HCT116 (cell line): ENCODE results near the gene SH3D21. TPM values are rescaled to one million over a fixed set of nuclear protein-coding genes. Genes with fewer than 3 reads are reported as not detected.

Source experiments
- ATAC-seq: fragments of 200-7000 bp; cut with Tn5 transposase; 2 replicates; pipeline ENCODE4 v1.9.1; 2020; ENCODE audit warnings: mild to moderate bottlenecking, moderate library complexity
- BruUV-seq: library from RNA; stranded (reverse); fragments of 400-500 nt; replicated peaks from 2 replicates; lab custom pipeline; 2021; lab: Mats Ljungman, UMichigan
- CTCF ChIA-PET: fragments of 300-600 bp; sonication (Branson Sonifier 250); formaldehyde crosslinking; loops from one replicate; lab custom pipeline; 2021; ENCODE audit warnings: antibody characterized with exemption; lab: Charles Lee
- POLR2A ChIA-PET: fragments of 300-600, 350-600 bp; sonication (Branson Sonifier 250); formaldehyde crosslinking; loops from one replicate; lab custom pipeline; 2021; ENCODE audit warnings: antibody characterized with exemption; lab: Charles Lee
- RAD21 ChIA-PET, 2 experiments: fragments of 300-600 bp; sonication (Branson Sonifier 250); formaldehyde crosslinking; loops; one replicate each; lab custom pipeline; 2023; ENCODE audit warnings: low total read pairs in 2 of 2; ENCODE audit not compliant: uncharacterized antibody in 2 of 2, unreplicated experiment in 2 of 2, low non-redundant PET in 1 of 2; lab: Charles Lee
- DNase-seq: peaks from one replicate; pipeline ENCODE4 v3.0.0-alpha.2; 2010; ENCODE audit warnings: low read depth, low spot score
- H2AFZ ChIP-seq: fragments of 200-600 bp; shearing (Covaris generic), sonication (generic); 2 replicates; pipeline ENCODE4 v1.6.1; 2017; ENCODE audit warnings: low read depth, mixed run types, mixed read lengths, antibody characterized with exemption, low read length; ENCODE audit not compliant: poor library complexity, severe bottlenecking
- H3K27ac ChIP-seq: 2 replicates; pipeline ENCODE4 v1.5.1; 2012; ENCODE audit warnings: low read depth, low read length
- H3K27me3 ChIP-seq: fragments of 200-600 bp; sonication (generic); 2 replicates; pipeline ENCODE4 v1.6.1; 2016; ENCODE audit warnings: mixed run types, low read length, mixed read lengths; ENCODE audit not compliant: insufficient read depth
- H3K36me3 ChIP-seq, 2 experiments: fragments of 200-500 bp in 1 of 2; fragments of 200-600 bp in 1 of 2; sonication (Bioruptor generic) in 1 of 2; sonication (generic) in 1 of 2; 2 replicates each; pipeline versions ENCODE4 v1.5.1 to v1.6.1; 2014 to 2016; ENCODE audit warnings: low read length in 2 of 2, inconsistent platforms in 1 of 2, mixed read lengths in 1 of 2, mixed run types in 1 of 2; ENCODE audit not compliant: insufficient read depth in 2 of 2, control insufficient read depth in 1 of 2
- H3K4me1 ChIP-seq, 2 experiments: fragments of 200-600 bp in 1 of 2; sonication (generic) in 1 of 2; 2 replicates each; pipeline versions ENCODE4 v1.5.1 to v1.6.1; 2012 to 2017; ENCODE audit warnings: low read length in 2 of 2, inconsistent platforms in 1 of 2, mild to moderate bottlenecking in 1 of 2, mixed read lengths in 1 of 2, mixed run types in 1 of 2, moderate library complexity in 1 of 2; ENCODE audit not compliant: insufficient read depth in 2 of 2, control insufficient read depth in 1 of 2
- H3K4me2 ChIP-seq: fragments of 200-600 bp; sonication (generic); 2 replicates; pipeline ENCODE4 v1.6.1; 2017; ENCODE audit warnings: mixed run types, low read length, mixed read lengths
- H3K4me3 ChIP-seq, 2 experiments: fragments of 200-600 bp in 1 of 2; sonication (generic) in 1 of 2; replicated peaks in 1 of 2; 2 replicates each; pipeline ENCODE4 v1.5.1; 2011 to 2016; ENCODE audit warnings: low read length in 2 of 2, control low read depth in 1 of 2, low read depth in 1 of 2, mild to moderate bottlenecking in 1 of 2, mixed read lengths in 1 of 2, mixed run types in 1 of 2
- H3K79me2 ChIP-seq: fragments of 200-600 bp; sonication (generic); 2 replicates; pipeline ENCODE4 v1.6.1; 2017; ENCODE audit warnings: mild to moderate bottlenecking, mixed run types, low read length, moderate library complexity, mixed read lengths; ENCODE audit not compliant: insufficient read depth
- H3K9ac ChIP-seq: fragments of 200-600 bp; sonication (generic); 2 replicates; pipeline ENCODE4 v1.6.1; 2016; ENCODE audit warnings: low read length, mixed read lengths
- H3K9me2 ChIP-seq: fragments of 200-600 bp; sonication (generic), shearing (Covaris generic); 2 replicates; pipeline ENCODE4 v1.6.1; 2017; ENCODE audit warnings: mixed run types, mild to moderate bottlenecking, moderate library complexity; ENCODE audit not compliant: insufficient read depth
- H3K9me3 ChIP-seq, 2 experiments: fragments of 200-500 bp in 1 of 2; fragments of 200-600 bp in 1 of 2; sonication (Bioruptor generic) in 1 of 2; sonication (generic) in 1 of 2; 2 replicates each; pipeline ENCODE4 v1.6.1; 2014 to 2017; ENCODE audit warnings: low read length in 2 of 2, mixed read lengths in 2 of 2, inconsistent platforms in 1 of 2, low read depth in 1 of 2, mild to moderate bottlenecking in 1 of 2, mixed run types in 1 of 2, moderate library complexity in 1 of 2; ENCODE audit not compliant: control insufficient read depth in 1 of 2, insufficient read depth in 1 of 2
- H4K20me1 ChIP-seq: fragments of 200-600 bp; sonication (generic), shearing (Covaris generic); 2 replicates; pipeline ENCODE4 v1.6.1; 2017; ENCODE audit warnings: mixed run types, mild to moderate bottlenecking, moderate library complexity; ENCODE audit not compliant: insufficient read depth
- CBX3 ChIP-seq: IDR thresholded peaks from 2 replicates; pipeline ENCODE4 v1.6.1; 2012; ENCODE audit warnings: low read depth
- CEBPB ChIP-seq: IDR thresholded peaks from 2 replicates; pipeline ENCODE4 v1.6.1; 2012; ENCODE audit warnings: low read depth
- EGR1 ChIP-seq: IDR thresholded peaks from 2 replicates; pipeline ENCODE4 v1.6.1; 2012; ENCODE audit warnings: low read depth
- ELF1 ChIP-seq: IDR thresholded peaks from 2 replicates; pipeline ENCODE4 v1.6.1; 2012; ENCODE audit warnings: low read depth, borderline replicate concordance
- EZH2 ChIP-seq: fragments of 200-600 bp; sonication (generic); IDR thresholded peaks from 2 replicates; pipeline ENCODE4 v1.6.1; 2017; ENCODE audit warnings: antibody characterized with exemption, mixed run types
- MAX ChIP-seq: IDR thresholded peaks from 2 replicates; pipeline ENCODE4 v1.6.1; 2012
- POLR2A ChIP-seq: IDR thresholded peaks from 2 replicates; pipeline ENCODE4 v1.7.0; 2011; ENCODE audit warnings: borderline replicate concordance; ENCODE audit not compliant: insufficient read depth, insufficient read length; ENCODE audit errors: extremely low read depth
- RAD21 ChIP-seq: IDR thresholded peaks from 2 replicates; pipeline ENCODE4 v1.6.1; 2012; ENCODE audit warnings: low read depth, mild to moderate bottlenecking
- REST ChIP-seq: IDR thresholded peaks from 2 replicates; pipeline ENCODE4 v1.6.1; 2012; ENCODE audit warnings: low read depth
- TCF7L2 ChIP-seq: IDR thresholded peaks from 2 replicates; pipeline ENCODE4 v1.7.0; 2011; ENCODE audit warnings: borderline replicate concordance, inconsistent platforms; ENCODE audit not compliant: insufficient read depth, insufficient read length; ENCODE audit errors: extremely low read depth
- YY1 ChIP-seq: IDR thresholded peaks from 2 replicates; pipeline ENCODE4 v1.6.1; 2011; ENCODE audit warnings: low read length, low read depth, moderate library complexity, mild to moderate bottlenecking; ENCODE audit not compliant: insufficient replicate concordance; ENCODE audit errors: extremely low read depth
- ZFX ChIP-seq: fragments of 450-650 bp; IDR thresholded peaks from 2 replicates; pipeline ENCODE4 v1.6.1; 2017
- ZNF274 ChIP-seq: fragments of 200-500 bp; sonication (Bioruptor generic); IDR thresholded peaks from 2 replicates; pipeline ENCODE4 v1.6.1; 2014; ENCODE audit warnings: mild to moderate bottlenecking, low read depth, low read length, inconsistent platforms
- intact Hi-C: fragments of 100-400 bp; cut with micrococcal nuclease; formaldehyde crosslinking; loops from 2 replicates; pipeline ENCODE4 v1.10.0; 2022
- total RNA-seq: library from RNA; stranded (reverse); gene quantifications from one replicate; pipeline ENCODE4 v1.2.1, GENCODE V29; 2021; ENCODE audit not compliant: unreplicated experiment

The SH3D21 gene
- total RNA-seq, 1 experiment from 2014 or later: 9.3 TPM

GRCh38 chr1:36345353-36345752 is 39.2 kb downstream of the SH3D21 start:
- ATAC-seq: no peak
- ChIA-PET POLR2A (no interaction called here), RAD21 (no interaction called here), CTCF (no interaction called here)
- Histone ChIP-seq H3K4me3 (no peak overlapping the region), H3K79me2 (no peaks in the 10 kb centered on the region), H3K9me2 (no peaks in the 10 kb centered on the region), H4K20me1 (no peaks in the 10 kb centered on the region), H2AFZ (no peak overlapping the region), H3K9ac (no peak overlapping the region), H3K27ac (no peak overlapping the region), H3K4me2 (no peak overlapping the region), H3K27me3 (no peaks in the 10 kb centered on the region), H3K4me1 (peaks cover 0 to 22% of the 10 kb centered on the region in 2 experiments; a peak in 2 of 4 replicates), H3K9me3 (no peaks in the 10 kb centered on the region), H3K36me3 (peaks cover 12 to 16% of the 10 kb centered on the region in 2 experiments; a peak in 3 of 4 replicates)
- TF ChIP-seq ZNF274 (no peak), YY1 (no peak), CBX3 (no peak), ZFX (no peak), TCF7L2 (no peak), CEBPB (no peak), RAD21 (no peak), EZH2 (no peak), ELF1 (no peak), REST (no peak), MAX (no peak), EGR1 (no peak), POLR2A (no peak)
- intact Hi-C loops: no loop called here
- no peak for DNase-seq
- BruUV-seq: no TSS peak
